Transverse colon (tissue), 4 donors: ENCODE results near the gene EPHA2.

ENCODE experiments used
- CTCF ChIP-seq, 5 experiments: fragments of 200-600 bp in 3 of 5; fragments of 450-650 bp in 2 of 5; sonication (generic) in 3 of 5; IDR thresholded peaks; 1 replicate in 2 of 5; 2 replicates in 3 of 5; pipeline ENCODE4 v1.5.1; 2016 to 2017; ENCODE audit warnings: antibody characterized with exemption in 5 of 5, inconsistent platforms in 3 of 5, mild to moderate bottlenecking in 2 of 5, moderate library complexity in 1 of 5
- POLR2A ChIP-seq: fragments of 450-650 bp; IDR thresholded peaks from one replicate; pipeline ENCODE4 v1.6.1; 2016; ENCODE audit warnings: antibody characterized with exemption, mild to moderate bottlenecking, moderate library complexity
- POLR2AphosphoS5 ChIP-seq, 3 donors: sonication (generic); formaldehyde crosslinking; IDR thresholded peaks; one replicate each; pipeline ENCODE4 v1.6.1; 2016; ENCODE audit warnings: antibody characterized with exemption in 3 of 3

- no peak for TF ChIP-seq POLR2A
- TF ChIP-seq CTCF (IDR thresholded peaks at IDR 0.05): no peak
- TF ChIP-seq POLR2AphosphoS5 (IDR thresholded peaks at IDR 0.05): no peak
Measured at GRCh38 chr1:16191309-16191708, 35.4 kb upstream of the EPHA2 start.
